ENCODE results near the gene INHBE. TPM values are rescaled to one million over a fixed set of nuclear protein-coding genes. Genes with fewer than 3 reads are reported as not detected.

The INHBE gene
- total RNA-seq, 1 experiment from 2014 or later, result 5.0 TPM

DNA sequence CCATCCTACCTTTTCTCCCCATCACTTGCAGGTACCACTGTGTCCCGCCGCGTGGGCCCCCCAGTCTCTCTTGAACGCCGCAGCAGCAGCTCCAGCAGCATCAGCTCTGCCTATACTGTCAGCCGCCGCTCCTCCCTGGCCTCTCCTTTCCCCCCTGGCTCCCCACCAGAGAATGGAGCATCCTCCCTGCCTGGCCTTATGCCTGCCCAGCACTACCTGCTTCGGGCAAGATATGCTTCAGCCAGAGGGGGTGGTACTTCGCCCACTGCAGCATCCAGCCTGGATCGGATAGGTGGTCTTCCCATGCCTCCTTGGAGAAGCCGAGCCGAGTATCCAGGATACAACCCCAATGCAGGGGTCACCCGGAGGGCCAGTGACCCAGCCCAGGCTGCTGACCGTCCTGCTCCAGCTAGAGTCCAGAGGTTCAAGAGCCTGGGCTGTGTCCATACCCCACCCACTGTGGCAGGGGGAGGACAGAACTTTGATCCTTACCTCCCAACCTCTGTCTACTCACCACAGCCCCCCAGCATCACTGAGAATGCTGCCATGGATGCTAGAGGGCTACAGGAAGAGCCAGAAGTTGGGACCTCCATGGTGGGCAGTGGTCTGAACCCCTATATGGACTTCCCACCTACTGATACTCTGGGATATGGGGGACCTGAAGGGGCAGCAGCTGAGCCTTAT lies 15.3 kb downstream of the INHBE start (continued):
- TF ChIP-seq, protein P1, sequence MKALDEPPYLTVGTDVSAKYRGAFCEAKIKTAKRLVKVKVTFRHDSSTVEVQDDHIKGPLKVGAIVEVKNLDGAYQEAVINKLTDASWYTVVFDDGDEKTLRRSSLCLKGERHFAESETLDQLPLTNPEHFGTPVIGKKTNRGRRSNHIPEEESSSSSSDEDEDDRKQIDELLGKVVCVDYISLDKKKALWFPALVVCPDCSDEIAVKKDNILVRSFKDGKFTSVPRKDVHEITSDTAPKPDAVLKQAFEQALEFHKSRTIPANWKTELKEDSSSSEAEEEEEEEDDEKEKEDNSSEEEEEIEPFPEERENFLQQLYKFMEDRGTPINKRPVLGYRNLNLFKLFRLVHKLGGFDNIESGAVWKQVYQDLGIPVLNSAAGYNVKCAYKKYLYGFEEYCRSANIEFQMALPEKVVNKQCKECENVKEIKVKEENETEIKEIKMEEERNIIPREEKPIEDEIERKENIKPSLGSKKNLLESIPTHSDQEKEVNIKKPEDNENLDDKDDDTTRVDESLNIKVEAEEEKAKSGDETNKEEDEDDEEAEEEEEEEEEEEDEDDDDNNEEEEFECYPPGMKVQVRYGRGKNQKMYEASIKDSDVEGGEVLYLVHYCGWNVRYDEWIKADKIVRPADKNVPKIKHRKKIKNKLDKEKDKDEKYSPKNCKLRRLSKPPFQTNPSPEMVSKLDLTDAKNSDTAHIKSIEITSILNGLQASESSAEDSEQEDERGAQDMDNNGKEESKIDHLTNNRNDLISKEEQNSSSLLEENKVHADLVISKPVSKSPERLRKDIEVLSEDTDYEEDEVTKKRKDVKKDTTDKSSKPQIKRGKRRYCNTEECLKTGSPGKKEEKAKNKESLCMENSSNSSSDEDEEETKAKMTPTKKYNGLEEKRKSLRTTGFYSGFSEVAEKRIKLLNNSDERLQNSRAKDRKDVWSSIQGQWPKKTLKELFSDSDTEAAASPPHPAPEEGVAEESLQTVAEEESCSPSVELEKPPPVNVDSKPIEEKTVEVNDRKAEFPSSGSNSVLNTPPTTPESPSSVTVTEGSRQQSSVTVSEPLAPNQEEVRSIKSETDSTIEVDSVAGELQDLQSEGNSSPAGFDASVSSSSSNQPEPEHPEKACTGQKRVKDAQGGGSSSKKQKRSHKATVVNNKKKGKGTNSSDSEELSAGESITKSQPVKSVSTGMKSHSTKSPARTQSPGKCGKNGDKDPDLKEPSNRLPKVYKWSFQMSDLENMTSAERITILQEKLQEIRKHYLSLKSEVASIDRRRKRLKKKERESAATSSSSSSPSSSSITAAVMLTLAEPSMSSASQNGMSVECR (CRISPR knock-in tag; IDR thresholded peaks at IDR 0.05; ENCODE audit: borderline replicate concordance), result no peak
- TF ChIP-seq SMAD4 (CRISPR knock-in tag; IDR thresholded peaks at IDR 0.05) (no peak), GRHL2 (CRISPR knock-in tag; IDR thresholded peaks at IDR 0.05; ENCODE audit: insufficient replicate concordance, severe bottlenecking) (no peak), CREM (CRISPR knock-in tag; IDR thresholded peaks at IDR 0.05) (no peak), JUN (CRISPR knock-in tag; IDR thresholded peaks at IDR 0.05) (no peak), TP53 (CRISPR knock-in tag; IDR thresholded peaks at IDR 0.05) (no peak)
- TF ChIP-seq, protein P2, sequence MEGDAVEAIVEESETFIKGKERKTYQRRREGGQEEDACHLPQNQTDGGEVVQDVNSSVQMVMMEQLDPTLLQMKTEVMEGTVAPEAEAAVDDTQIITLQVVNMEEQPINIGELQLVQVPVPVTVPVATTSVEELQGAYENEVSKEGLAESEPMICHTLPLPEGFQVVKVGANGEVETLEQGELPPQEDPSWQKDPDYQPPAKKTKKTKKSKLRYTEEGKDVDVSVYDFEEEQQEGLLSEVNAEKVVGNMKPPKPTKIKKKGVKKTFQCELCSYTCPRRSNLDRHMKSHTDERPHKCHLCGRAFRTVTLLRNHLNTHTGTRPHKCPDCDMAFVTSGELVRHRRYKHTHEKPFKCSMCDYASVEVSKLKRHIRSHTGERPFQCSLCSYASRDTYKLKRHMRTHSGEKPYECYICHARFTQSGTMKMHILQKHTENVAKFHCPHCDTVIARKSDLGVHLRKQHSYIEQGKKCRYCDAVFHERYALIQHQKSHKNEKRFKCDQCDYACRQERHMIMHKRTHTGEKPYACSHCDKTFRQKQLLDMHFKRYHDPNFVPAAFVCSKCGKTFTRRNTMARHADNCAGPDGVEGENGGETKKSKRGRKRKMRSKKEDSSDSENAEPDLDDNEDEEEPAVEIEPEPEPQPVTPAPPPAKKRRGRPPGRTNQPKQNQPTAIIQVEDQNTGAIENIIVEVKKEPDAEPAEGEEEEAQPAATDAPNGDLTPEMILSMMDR (IDR thresholded peaks at IDR 0.05), result no peak

DNA sequence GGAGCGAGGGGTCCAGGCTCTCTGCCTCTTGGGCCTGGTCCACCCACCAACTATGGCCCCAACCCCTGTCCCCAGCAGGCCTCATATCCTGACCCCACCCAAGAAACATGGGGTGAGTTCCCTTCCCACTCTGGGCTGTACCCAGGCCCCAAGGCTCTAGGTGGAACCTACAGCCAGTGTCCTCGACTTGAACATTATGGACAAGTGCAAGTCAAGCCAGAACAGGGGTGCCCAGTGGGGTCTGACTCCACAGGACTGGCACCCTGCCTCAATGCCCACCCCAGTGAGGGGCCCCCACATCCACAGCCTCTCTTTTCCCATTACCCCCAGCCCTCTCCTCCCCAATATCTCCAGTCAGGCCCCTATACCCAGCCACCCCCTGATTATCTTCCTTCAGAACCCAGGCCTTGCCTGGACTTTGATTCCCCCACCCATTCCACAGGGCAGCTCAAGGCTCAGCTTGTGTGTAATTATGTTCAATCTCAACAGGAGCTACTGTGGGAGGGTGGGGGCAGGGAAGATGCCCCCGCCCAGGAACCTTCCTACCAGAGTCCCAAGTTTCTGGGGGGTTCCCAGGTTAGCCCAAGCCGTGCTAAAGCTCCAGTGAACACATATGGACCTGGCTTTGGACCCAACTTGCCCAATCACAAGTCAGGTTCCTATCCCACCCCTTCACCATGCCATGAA lies 16.0 kb downstream of the INHBE start:
- ChIA-PET POLR2A (interaction anchor here (1.4 kb wide), 1 partner anchor 12 kb away, joined by 5 read pairs; no protein-coding TSS in a partner anchor), CTCF (interaction anchor here (1.9 to 2.0 kb wide), 2 partner anchors 9 to 12 kb away, joined by 4 read pairs; no protein-coding TSS in a partner anchor)
- Mint-ChIP-seq H3K4me3 (no peak overlapping the region), H3K27me3 (ENCODE audit: low read depth) (peaks cover 52% of the 10 kb centered on the region), H3K36me3 (no peaks in the 10 kb centered on the region), H3K27ac (no peak overlapping the region), H3K9me3 (no peaks in the 10 kb centered on the region), H3K4me1 (peaks cover 7% of the 10 kb centered on the region)
- TF ChIP-seq NR2C2 (CRISPR knock-in tag; IDR thresholded peaks at IDR 0.05) (no peak), ETV6 (CRISPR knock-in tag; IDR thresholded peaks at IDR 0.05) (no peak), ZNF219 (CRISPR knock-in tag; IDR thresholded peaks at IDR 0.05; ENCODE audit: borderline replicate concordance) (no peak), ZNF232 (CRISPR knock-in tag; IDR thresholded peaks at IDR 0.05) (no peak), ZNF416 (CRISPR knock-in tag; IDR thresholded peaks at IDR 0.05) (no peak), JUN (CRISPR knock-in tag; IDR thresholded peaks at IDR 0.05) (no peak), ZNF317 (CRISPR knock-in tag; IDR thresholded peaks at IDR 0.05; ENCODE audit: borderline replicate concordance, low read depth) (no peak)
- TF ChIP-seq, protein P3, sequence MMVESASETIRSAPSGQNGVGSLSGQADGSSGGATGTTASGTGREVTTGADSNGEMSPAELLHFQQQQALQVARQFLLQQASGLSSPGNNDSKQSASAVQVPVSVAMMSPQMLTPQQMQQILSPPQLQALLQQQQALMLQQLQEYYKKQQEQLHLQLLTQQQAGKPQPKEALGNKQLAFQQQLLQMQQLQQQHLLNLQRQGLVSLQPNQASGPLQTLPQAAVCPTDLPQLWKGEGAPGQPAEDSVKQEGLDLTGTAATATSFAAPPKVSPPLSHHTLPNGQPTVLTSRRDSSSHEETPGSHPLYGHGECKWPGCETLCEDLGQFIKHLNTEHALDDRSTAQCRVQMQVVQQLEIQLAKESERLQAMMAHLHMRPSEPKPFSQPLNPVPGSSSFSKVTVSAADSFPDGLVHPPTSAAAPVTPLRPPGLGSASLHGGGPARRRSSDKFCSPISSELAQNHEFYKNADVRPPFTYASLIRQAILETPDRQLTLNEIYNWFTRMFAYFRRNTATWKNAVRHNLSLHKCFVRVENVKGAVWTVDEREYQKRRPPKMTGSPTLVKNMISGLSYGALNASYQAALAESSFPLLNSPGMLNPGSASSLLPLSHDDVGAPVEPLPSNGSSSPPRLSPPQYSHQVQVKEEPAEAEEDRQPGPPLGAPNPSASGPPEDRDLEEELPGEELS (CRISPR knock-in tag; IDR thresholded peaks at IDR 0.05), result no peak
- TF ChIP-seq, protein P4, sequence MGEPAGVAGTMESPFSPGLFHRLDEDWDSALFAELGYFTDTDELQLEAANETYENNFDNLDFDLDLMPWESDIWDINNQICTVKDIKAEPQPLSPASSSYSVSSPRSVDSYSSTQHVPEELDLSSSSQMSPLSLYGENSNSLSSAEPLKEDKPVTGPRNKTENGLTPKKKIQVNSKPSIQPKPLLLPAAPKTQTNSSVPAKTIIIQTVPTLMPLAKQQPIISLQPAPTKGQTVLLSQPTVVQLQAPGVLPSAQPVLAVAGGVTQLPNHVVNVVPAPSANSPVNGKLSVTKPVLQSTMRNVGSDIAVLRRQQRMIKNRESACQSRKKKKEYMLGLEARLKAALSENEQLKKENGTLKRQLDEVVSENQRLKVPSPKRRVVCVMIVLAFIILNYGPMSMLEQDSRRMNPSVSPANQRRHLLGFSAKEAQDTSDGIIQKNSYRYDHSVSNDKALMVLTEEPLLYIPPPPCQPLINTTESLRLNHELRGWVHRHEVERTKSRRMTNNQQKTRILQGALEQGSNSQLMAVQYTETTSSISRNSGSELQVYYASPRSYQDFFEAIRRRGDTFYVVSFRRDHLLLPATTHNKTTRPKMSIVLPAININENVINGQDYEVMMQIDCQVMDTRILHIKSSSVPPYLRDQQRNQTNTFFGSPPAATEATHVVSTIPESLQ (CRISPR knock-in tag; IDR thresholded peaks at IDR 0.05), result no peak
- DNase-seq (ENCODE audit: low spot score) (no peak), ATAC-seq (no peak)
